CD14-positive monocyte (primary cell): ENCODE results near the gene AURKA. TPM values are rescaled to one million over a fixed set of nuclear protein-coding genes. Genes with fewer than 3 reads are reported as not detected.

Experiments
- DNase-seq, 3 donors: peaks; one replicate each; pipeline ENCODE4 v3.0.0-alpha.2; 2011 to 2022
- H2AFZ ChIP-seq: 2 replicates; pipeline ENCODE4 v1.6.0; 2012; ENCODE audit warnings: mild to moderate bottlenecking, low read depth, low read length, inconsistent platforms; ENCODE audit not compliant: insufficient read depth, poor library complexity, severe bottlenecking
- H3K27ac ChIP-seq, 2 donors: 1 replicate in 1 of 2; 2 replicates in 1 of 2; pipeline ENCODE4 v1.5.1; 2012 to 2013; ENCODE audit warnings: low read length in 2 of 2, control low read depth in 1 of 2, inconsistent platforms in 1 of 2, low read depth in 1 of 2, mild to moderate bottlenecking in 1 of 2
- H3K27me3 ChIP-seq, 2 donors: one replicate each; pipeline versions ENCODE4 v1.6.0 to v1.6.1; 2011 to 2013; ENCODE audit warnings: low read length in 2 of 2; ENCODE audit not compliant: control insufficient read depth in 2 of 2, insufficient read depth in 2 of 2
- H3K36me3 ChIP-seq, 2 donors: replicated peaks in 1 of 2; 1 replicate in 1 of 2; 2 replicates in 1 of 2; pipeline versions ENCODE4 v1.5.1 to v1.6.1; 2012 to 2013; ENCODE audit warnings: low read length in 2 of 2, control low read depth in 1 of 2, inconsistent platforms in 1 of 2, mild to moderate bottlenecking in 1 of 2; ENCODE audit not compliant: insufficient read depth in 2 of 2, control insufficient read depth in 1 of 2
- H3K4me1 ChIP-seq, 2 donors: 1 replicate in 1 of 2; 2 replicates in 1 of 2; pipeline versions ENCODE4 v1.5.1 to v1.6.1; 2012 to 2013; ENCODE audit warnings: low read length in 2 of 2, control low read depth in 1 of 2, inconsistent platforms in 1 of 2, mild to moderate bottlenecking in 1 of 2, moderate library complexity in 1 of 2; ENCODE audit not compliant: insufficient read depth in 2 of 2, control insufficient read depth in 1 of 2
- H3K4me2 ChIP-seq: replicated peaks from 2 replicates; pipeline ENCODE3; 2012; ENCODE audit warnings: low read length, moderate library complexity, mild to moderate bottlenecking; ENCODE audit not compliant: poor library complexity, severe bottlenecking; ENCODE audit errors: extremely low read depth
- H3K4me3 ChIP-seq, 3 experiments: fragments of 200-600 bp in 1 of 3; sonication (generic) in 1 of 3; replicated peaks in 1 of 3; 1 replicate in 2 of 3; 2 replicates in 1 of 3; pipeline ENCODE4 v1.5.1; 2011 to 2013; ENCODE audit warnings: low read length in 3 of 3, mild to moderate bottlenecking in 3 of 3, control low read depth in 2 of 3, low read depth in 2 of 3, inconsistent platforms in 1 of 3, moderate library complexity in 1 of 3
- H3K79me2 ChIP-seq: 2 replicates; pipeline ENCODE4 v1.6.0; 2012; ENCODE audit warnings: mild to moderate bottlenecking, control low read depth, inconsistent platforms, low read length, moderate library complexity; ENCODE audit not compliant: insufficient read depth
- H3K9ac ChIP-seq: 2 replicates; pipeline ENCODE4 v1.6.0; 2017; ENCODE audit warnings: low read length, mild to moderate bottlenecking; ENCODE audit not compliant: insufficient read depth, poor library complexity, severe bottlenecking
- H3K9me3 ChIP-seq, 2 donors: replicated peaks in 1 of 2; 1 replicate in 1 of 2; 2 replicates in 1 of 2; pipeline versions ENCODE4 v1.5.1 to v1.6.1; 2012 to 2013; ENCODE audit warnings: low read length in 2 of 2, control low read depth in 1 of 2; ENCODE audit not compliant: control insufficient read depth in 1 of 2, insufficient read depth in 1 of 2
- H4K20me1 ChIP-seq: 2 replicates; pipeline ENCODE4 v1.6.0; 2012; ENCODE audit warnings: mild to moderate bottlenecking, low read length, control low read depth, moderate library complexity; ENCODE audit not compliant: insufficient read depth
- H3K27ac Mint-ChIP-seq, 7 donors: one replicate each; pipeline ENCODE4 v1.8.0; 2020; ENCODE audit warnings: mild to moderate bottlenecking in 7 of 7, mixed read lengths in 7 of 7, moderate library complexity in 6 of 7, inconsistent platforms in 2 of 7
- H3K27me3 Mint-ChIP-seq, 3 donors: one replicate each; pipeline ENCODE4 v1.8.0; 2021 to 2022; ENCODE audit warnings: low read depth in 3 of 3, mild to moderate bottlenecking in 3 of 3, mixed read lengths in 3 of 3, moderate library complexity in 3 of 3, inconsistent platforms in 1 of 3
- H3K36me3 Mint-ChIP-seq, 2 donors: one replicate each; pipeline ENCODE4 v1.8.0; 2020; ENCODE audit warnings: mixed read lengths in 2 of 2, inconsistent platforms in 1 of 2, mild to moderate bottlenecking in 1 of 2
- H3K4me1 Mint-ChIP-seq: one replicate; pipeline ENCODE4 v1.8.0; 2020; ENCODE audit warnings: mild to moderate bottlenecking, mixed read lengths
- H3K4me3 Mint-ChIP-seq, 2 donors: one replicate each; pipeline ENCODE4 v1.8.0; 2020; ENCODE audit warnings: mild to moderate bottlenecking in 2 of 2, mixed read lengths in 2 of 2, moderate library complexity in 1 of 2
- H3K9me3 Mint-ChIP-seq, 7 donors: one replicate each; pipeline ENCODE4 v1.8.0; 2020 to 2022; ENCODE audit warnings: mixed read lengths in 7 of 7, mild to moderate bottlenecking in 6 of 7, moderate library complexity in 6 of 7, inconsistent platforms in 2 of 7
- WGBS: methylation state at CpG from one replicate; pipeline ENCODE4 v1.1.5; 2013; ENCODE audit warnings: missing lambda C conversion rate; ENCODE audit not compliant: insufficient coverage; 5-methylcytosine and 5-hydroxymethylcytosine counted together
- intact Hi-C, 2 donors: fragments of 100-400 bp; cut with micrococcal nuclease; formaldehyde crosslinking; loops; one replicate each; pipeline versions ENCODE4 v1.15.0 to v1.15.1; 2023
- polyA plus RNA-seq, 3 donors: library from polyadenylated mRNA; depleted of rRNA in 1 of 3; unstranded in 2 of 3; stranded (reverse) in 1 of 3; fragments of 300-500 nt in 2 of 3; fragments of >200 nt in 1 of 3; fragmentation: Illumina TruSeq in 2 of 3; gene quantifications; 1 replicate in 2 of 3; 2 replicates in 1 of 3; pipeline ENCODE4 v1.2.3, GENCODE V29; 2012 to 2021
- TF ChIP-seq, protein P1 (sequence below): fragments of 200-600 bp; IDR thresholded peaks from one replicate; pipeline ENCODE4 v1.8.0; 2022; ENCODE audit warnings: antibody characterized with exemption, mild to moderate bottlenecking

The AURKA gene
- polyA plus RNA-seq, 3 donors, result 1.4 to 1.7 (median 1.5) TPM

DNA sequence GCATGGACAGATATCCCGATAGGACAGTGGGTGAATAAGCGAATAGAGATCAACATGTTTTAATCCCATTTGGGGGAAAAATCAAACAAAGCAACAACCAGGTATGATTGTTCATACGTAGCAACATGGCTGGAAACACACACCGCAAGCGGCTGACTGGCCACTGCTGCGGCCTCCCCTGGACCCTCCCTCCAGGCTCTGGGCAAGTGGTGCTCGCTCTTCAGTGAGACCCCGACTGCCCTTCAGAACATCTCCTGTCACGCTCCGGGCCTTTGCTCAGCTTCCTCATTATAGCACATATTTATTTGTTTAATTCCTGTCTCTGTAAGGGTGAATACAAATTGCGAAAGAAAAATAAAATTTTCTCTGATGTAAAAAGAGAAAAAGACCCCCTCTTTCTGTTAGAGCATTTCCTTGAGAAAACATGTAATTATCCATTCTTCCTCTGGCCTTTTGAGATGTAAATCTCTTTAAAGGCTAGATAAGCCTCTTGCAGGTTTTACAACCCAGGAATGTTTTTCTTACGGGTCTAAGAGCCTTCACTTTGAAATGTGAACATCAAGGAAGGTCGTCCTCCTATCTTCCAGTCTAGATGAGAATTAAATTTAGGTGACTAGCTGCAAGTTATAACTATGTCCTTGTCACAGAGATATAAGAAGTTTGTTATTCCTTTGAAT lies 44.2 kb downstream of the AURKA start:
- H3K79me2 ChIP-seq, result no peaks in the 10 kb centered on the region
- no peak overlapping the region for H2AFZ ChIP-seq
- H3K36me3 ChIP-seq, result no peaks in the 10 kb centered on the region
- no peak overlapping the region for H3K4me2 ChIP-seq
- Mint-ChIP-seq H3K9me3 (peaks cover 0 to 10% (median 0%) of the 10 kb centered on the region in 7 donors), H3K27me3 (peaks cover 35 to 50% (median 49%) of the 10 kb centered on the region in 3 donors), H3K4me3 (no peak overlapping the region), H3K4me1 (peaks cover 9% of the 10 kb centered on the region), H3K36me3 (peaks cover 0 to 2% of the 10 kb centered on the region in 2 donors), H3K27ac (no peak overlapping the region)
- TF ChIP-seq, protein P1, sequence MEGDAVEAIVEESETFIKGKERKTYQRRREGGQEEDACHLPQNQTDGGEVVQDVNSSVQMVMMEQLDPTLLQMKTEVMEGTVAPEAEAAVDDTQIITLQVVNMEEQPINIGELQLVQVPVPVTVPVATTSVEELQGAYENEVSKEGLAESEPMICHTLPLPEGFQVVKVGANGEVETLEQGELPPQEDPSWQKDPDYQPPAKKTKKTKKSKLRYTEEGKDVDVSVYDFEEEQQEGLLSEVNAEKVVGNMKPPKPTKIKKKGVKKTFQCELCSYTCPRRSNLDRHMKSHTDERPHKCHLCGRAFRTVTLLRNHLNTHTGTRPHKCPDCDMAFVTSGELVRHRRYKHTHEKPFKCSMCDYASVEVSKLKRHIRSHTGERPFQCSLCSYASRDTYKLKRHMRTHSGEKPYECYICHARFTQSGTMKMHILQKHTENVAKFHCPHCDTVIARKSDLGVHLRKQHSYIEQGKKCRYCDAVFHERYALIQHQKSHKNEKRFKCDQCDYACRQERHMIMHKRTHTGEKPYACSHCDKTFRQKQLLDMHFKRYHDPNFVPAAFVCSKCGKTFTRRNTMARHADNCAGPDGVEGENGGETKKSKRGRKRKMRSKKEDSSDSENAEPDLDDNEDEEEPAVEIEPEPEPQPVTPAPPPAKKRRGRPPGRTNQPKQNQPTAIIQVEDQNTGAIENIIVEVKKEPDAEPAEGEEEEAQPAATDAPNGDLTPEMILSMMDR, result no peak
- no peaks in the 10 kb centered on the region for H4K20me1 ChIP-seq
- intact Hi-C loops, result loop anchor here in 1 of 2 donors (10.0 kb wide), 1 partner anchor 1673 kb away; no protein-coding TSS in a partner anchor
- no peak overlapping the region for H3K4me3 ChIP-seq
- H3K4me1 ChIP-seq, result no peaks in the 10 kb centered on the region
- 80% methylated on average over 1 of the region's 13 CpGs for WGBS
- H3K27ac ChIP-seq, result no peak overlapping the region
- no peak for DNase-seq
- H3K27me3 ChIP-seq, result peaks cover 17 to 39% of the 10 kb centered on the region in 2 donors
- no peaks in the 10 kb centered on the region for H3K9me3 ChIP-seq
- no peak overlapping the region for H3K9ac ChIP-seq

DNA sequence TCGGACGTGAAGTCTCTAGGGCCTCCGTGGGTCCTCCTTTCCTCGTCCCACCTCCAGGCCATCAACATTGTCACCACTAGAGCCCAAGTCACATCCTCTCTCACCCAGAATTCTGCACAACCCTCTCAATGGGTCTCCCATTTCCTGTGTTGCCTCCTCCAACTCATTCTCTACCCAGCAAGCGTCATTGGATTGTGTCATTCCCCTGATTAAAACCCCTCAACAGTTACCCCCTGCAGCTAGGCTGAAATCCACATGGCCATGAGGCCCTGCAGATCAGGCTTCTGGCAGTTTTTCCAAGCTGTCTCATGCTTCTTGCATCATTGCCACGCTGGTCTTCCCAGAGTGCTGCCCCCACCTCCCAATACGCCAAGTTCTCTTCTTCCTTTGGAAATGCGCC lies 46.1 kb downstream of the AURKA start:
- TF ChIP-seq, protein P1, result no peak
- WGBS, result 77% methylated on average over 8 of the region's 8 CpGs
- no peak overlapping the region for H2AFZ ChIP-seq
- H3K9ac ChIP-seq, result no peak overlapping the region
- H3K27ac ChIP-seq, result no peak overlapping the region
- H3K9me3 ChIP-seq, result no peaks in the 10 kb centered on the region
- Mint-ChIP-seq H3K4me1 (peaks cover 9% of the 10 kb centered on the region), H3K27me3 (peaks cover 43 to 56% (median 53%) of the 10 kb centered on the region in 3 donors), H3K9me3 (peaks cover 0 to 10% (median 0%) of the 10 kb centered on the region in 7 donors), H3K27ac (no peak overlapping the region), H3K4me3 (no peak overlapping the region), H3K36me3 (peaks cover 0 to 2% of the 10 kb centered on the region in 2 donors)
- no peaks in the 10 kb centered on the region for H3K36me3 ChIP-seq
- no peaks in the 10 kb centered on the region for H3K4me1 ChIP-seq
- H3K27me3 ChIP-seq, result peaks cover 17 to 46% of the 10 kb centered on the region in 2 donors
- intact Hi-C loops, result loop anchor here in 1 of 2 donors (10.0 kb wide), 1 partner anchor 1671 kb away; no protein-coding TSS in a partner anchor
- H4K20me1 ChIP-seq, result no peaks in the 10 kb centered on the region
- DNase-seq, result no peak
- H3K4me3 ChIP-seq, result no peak overlapping the region
- no peak overlapping the region for H3K4me2 ChIP-seq
- H3K79me2 ChIP-seq, result no peaks in the 10 kb centered on the region
